ENCODE data around the gene CATSPER2.
"Not testable (repeated sequence)": the region's sequence is repeated elsewhere in the genome, so short reads cannot be mapped to it uniquely, and the experiment has no call there.

Gene CATSPER2

GRCh38 chr15:43593328-43594190 is 55.1 kb downstream of the CATSPER2 start, which contains the start of gene CKMT1B:
CKMT1B (plus strand) TSS chr15:43594027; CDS start chr15:43594219, 192 bp downstream.
- not testable (repeated sequence) for DNase-seq (ENCODE audit: low spot score)

- not testable (repeated sequence) for DNase-seq (ENCODE audit: low spot score)
Observed at GRCh38 chr15:43592841-43593240, 55.8 kb downstream of the CATSPER2 start.

GRCh38 chr15:43589778-43590466 is 58.7 kb downstream of the CATSPER2 start, which contains the start of gene PPIP5K1:
PPIP5K1 (minus strand) TSS chr15:43590208; CDS start chr15:43584504, 5,704 bp downstream.
- not testable (repeated sequence) for DNase-seq (ENCODE audit: low spot score)
